HepG2 (cell line): Measurements from ENCODE around the gene KSR1. TPM values are rescaled to one million over a fixed set of nuclear protein-coding genes. Genes with fewer than 3 reads are reported as not detected.

Experiments used
- GLI4 ChIP-seq: sonication (generic); formaldehyde crosslinking; IDR thresholded peaks from 2 replicates; pipeline ENCODE4 v1.5.1; 2020; ENCODE audit warnings: missing genetic modification reagents, mild to moderate bottlenecking, moderate library complexity, borderline replicate concordance
- HDAC1 ChIP-seq: sonication (generic); formaldehyde crosslinking; IDR thresholded peaks from 2 replicates; pipeline ENCODE4 v1.5.1; 2020; ENCODE audit warnings: mild to moderate bottlenecking, missing genetic modification reagents
- HDAC2 ChIP-seq: sonication (generic); formaldehyde crosslinking; IDR thresholded peaks from 2 replicates; pipeline ENCODE4 v1.4.0; 2020; ENCODE audit warnings: missing genetic modification reagents
- HNF4A ChIP-seq: sonication (generic); formaldehyde crosslinking; IDR thresholded peaks from 2 replicates; pipeline ENCODE4 v1.4.0; 2020; ENCODE audit warnings: missing genetic modification reagents
- HOXD1 ChIP-seq: sonication (generic); formaldehyde crosslinking; IDR thresholded peaks from 2 replicates; pipeline ENCODE4 v1.5.0; 2020; ENCODE audit warnings: missing genetic modification reagents
- ISL2 ChIP-seq: sonication (generic); formaldehyde crosslinking; IDR thresholded peaks from 2 replicates; pipeline ENCODE4 v1.5.0; 2020; ENCODE audit warnings: missing genetic modification reagents
- KLF12 ChIP-seq: sonication (generic); formaldehyde crosslinking; IDR thresholded peaks from 2 replicates; pipeline ENCODE4 v1.4.0; 2020; ENCODE audit warnings: missing genetic modification reagents, borderline replicate concordance
- NCOA2 ChIP-seq: sonication (generic); formaldehyde crosslinking; IDR thresholded peaks from 2 replicates; pipeline ENCODE4 v1.8.0; 2022; ENCODE audit warnings: inconsistent platforms
- RXRA ChIP-seq: sonication (generic); formaldehyde crosslinking; IDR thresholded peaks from 2 replicates; pipeline ENCODE4 v1.5.1; 2020; ENCODE audit warnings: missing genetic modification reagents
- SALL2 ChIP-seq: sonication (generic); formaldehyde crosslinking; IDR thresholded peaks from 2 replicates; pipeline ENCODE4 v1.8.1; 2023; ENCODE audit warnings: mild to moderate bottlenecking, missing genetic modification reagents, inconsistent platforms
- SKI ChIP-seq: fragments of 450-650 bp; IDR thresholded peaks from one replicate; pipeline ENCODE4 v1.6.1; 2018; ENCODE audit warnings: mild to moderate bottlenecking; ENCODE audit not compliant: partially characterized antibody
- SP5 ChIP-seq: IDR thresholded peaks from 2 replicates; pipeline ENCODE4 v1.6.1; 2016; ENCODE audit warnings: low read depth, borderline replicate concordance
- THAP11 ChIP-seq: IDR thresholded peaks from 2 replicates; pipeline ENCODE4 v1.6.1; 2016; ENCODE audit warnings: missing biosample characterization, missing genetic modification reagents
- ZMYM2 ChIP-seq: sonication (generic); formaldehyde crosslinking; IDR thresholded peaks from 2 replicates; pipeline ENCODE4 v1.8.0; 2022; ENCODE audit warnings: mild to moderate bottlenecking, missing genetic modification reagents
- ZNF367 ChIP-seq: sonication (generic); formaldehyde crosslinking; IDR thresholded peaks from 2 replicates; pipeline ENCODE4 v1.4.0; 2020; ENCODE audit warnings: missing genetic modification reagents, borderline replicate concordance
- polyA plus RNA-seq, 8 experiments: library from polyadenylated mRNA; depleted of rRNA in 3 of 8; stranded (reverse) in 7 of 8; unstranded in 1 of 8; fragments of >200 nt; fragmentation: Illumina TruSeq in 4 of 8; extraction: Trizol in 4 of 8; gene quantifications; 2 replicates each; pipeline versions ENCODE4 v1.2.1 to v1.2.3, GENCODE V29; 2011 to 2016; ENCODE audit warnings: low read depth in 4 of 8, missing spikeins in 1 of 8, mixed read lengths in 1 of 8; ENCODE audit not compliant: insufficient read depth in 1 of 8
- total RNA-seq, 5 experiments: library from RNA; depleted of rRNA; stranded (reverse); fragments of >200 nt; fragmentation: Illumina TruSeq; extraction: Trizol; gene quantifications; 2 replicates each; pipeline ENCODE4 v1.2.3, GENCODE V29; 2016; ENCODE audit warnings: low read depth in 1 of 5
- TF ChIP-seq, protein P1 (sequence below): sonication (generic); formaldehyde crosslinking; IDR thresholded peaks from 2 replicates; pipeline ENCODE4 v1.8.0; 2022; ENCODE audit warnings: mild to moderate bottlenecking, missing genetic modification reagents, borderline replicate concordance
- TF ChIP-seq, protein P2 (sequence below): sonication (generic); formaldehyde crosslinking; IDR thresholded peaks from 2 replicates; pipeline ENCODE4 v1.5.1; 2020; ENCODE audit warnings: mild to moderate bottlenecking, missing genetic modification reagents, moderate library complexity
- TF ChIP-seq, protein P3 (sequence below): sonication (generic); formaldehyde crosslinking; IDR thresholded peaks from 2 replicates; pipeline ENCODE4 v1.8.1; 2023; ENCODE audit warnings: mild to moderate bottlenecking, inconsistent platforms, moderate library complexity, missing genetic modification reagents, borderline replicate concordance
- TF ChIP-seq, protein P4 (sequence below): sonication (generic); formaldehyde crosslinking; IDR thresholded peaks from 2 replicates; pipeline ENCODE4 v1.9.0; 2022; ENCODE audit warnings: low read depth, missing genetic modification reagents
- TF ChIP-seq, protein P5 (sequence below): sonication (generic); formaldehyde crosslinking; IDR thresholded peaks from 2 replicates; pipeline ENCODE4 v1.4.0; 2020; ENCODE audit warnings: missing genetic modification reagents, borderline replicate concordance

Gene KSR1
- total and polyA plus RNA-seq, 2 of the 13 experiments (the other 11 are each of a cell fraction or from before 2014, with no cell fraction given) = 10.1 to 16.6 TPM

DNA sequence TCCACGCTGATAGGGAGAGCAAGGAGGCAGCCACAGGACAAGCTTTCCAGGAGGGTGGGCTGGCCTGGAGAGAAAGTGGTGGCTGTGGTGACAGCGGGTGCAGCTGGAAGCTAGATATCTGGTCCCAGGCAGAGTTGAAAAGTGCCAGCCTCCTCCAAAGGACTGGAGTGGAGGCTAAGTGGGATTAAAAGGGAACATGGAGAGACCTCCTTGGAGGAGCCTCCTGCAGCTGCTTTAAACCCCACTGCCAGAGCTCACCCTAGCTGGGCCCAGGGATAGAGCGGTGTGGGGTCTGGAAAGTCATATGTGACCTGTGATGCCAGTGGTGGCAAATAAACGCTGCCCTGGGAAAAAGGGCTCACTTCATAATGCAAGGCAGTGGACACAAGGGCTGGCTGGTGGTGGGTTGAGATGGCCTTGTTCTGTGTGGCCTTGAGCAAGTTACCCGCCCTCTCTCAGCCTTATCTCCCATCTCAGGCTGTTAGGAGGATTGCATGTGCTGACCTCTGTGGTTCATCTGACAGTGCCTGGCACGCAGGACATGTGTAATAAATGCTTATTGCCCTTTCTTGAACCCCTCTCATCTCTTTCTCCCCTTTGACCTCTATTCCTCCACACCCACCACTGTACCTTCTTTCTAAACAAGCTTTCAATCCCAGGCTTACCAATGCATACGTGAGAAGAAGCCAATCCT is 113.8 kb downstream of the KSR1 start (continued):
- TF ChIP-seq, protein P1, sequence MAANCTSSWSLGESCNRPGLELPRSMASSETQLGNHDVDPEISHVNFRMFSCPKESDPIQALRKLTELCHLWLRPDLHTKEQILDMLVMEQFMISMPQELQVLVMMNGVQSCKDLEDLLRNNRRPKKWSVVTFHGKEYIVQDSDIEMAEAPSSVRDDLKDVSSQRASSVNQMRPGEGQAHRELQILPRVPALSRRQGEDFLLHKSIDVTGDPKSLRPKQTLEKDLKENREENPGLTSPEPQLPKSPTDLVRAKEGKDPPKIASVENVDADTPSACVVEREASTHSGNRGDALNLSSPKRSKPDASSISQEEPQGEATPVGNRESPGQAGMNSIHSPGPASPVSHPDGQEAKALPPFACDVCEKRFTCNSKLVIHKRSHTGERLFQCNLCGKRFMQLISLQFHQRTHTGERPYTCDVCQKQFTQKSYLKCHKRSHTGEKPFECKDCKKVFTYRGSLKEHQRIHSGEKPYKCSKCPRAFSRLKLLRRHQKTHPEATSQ (CRISPR knock-in tag) = no peak
- TF ChIP-seq HNF4A (CRISPR knock-in tag) = peak; percentile 74
- TF ChIP-seq RXRA = peak; percentile 88
- TF ChIP-seq NCOA2 (CRISPR knock-in tag) = peak; percentile 75
- TF ChIP-seq, protein P2, sequence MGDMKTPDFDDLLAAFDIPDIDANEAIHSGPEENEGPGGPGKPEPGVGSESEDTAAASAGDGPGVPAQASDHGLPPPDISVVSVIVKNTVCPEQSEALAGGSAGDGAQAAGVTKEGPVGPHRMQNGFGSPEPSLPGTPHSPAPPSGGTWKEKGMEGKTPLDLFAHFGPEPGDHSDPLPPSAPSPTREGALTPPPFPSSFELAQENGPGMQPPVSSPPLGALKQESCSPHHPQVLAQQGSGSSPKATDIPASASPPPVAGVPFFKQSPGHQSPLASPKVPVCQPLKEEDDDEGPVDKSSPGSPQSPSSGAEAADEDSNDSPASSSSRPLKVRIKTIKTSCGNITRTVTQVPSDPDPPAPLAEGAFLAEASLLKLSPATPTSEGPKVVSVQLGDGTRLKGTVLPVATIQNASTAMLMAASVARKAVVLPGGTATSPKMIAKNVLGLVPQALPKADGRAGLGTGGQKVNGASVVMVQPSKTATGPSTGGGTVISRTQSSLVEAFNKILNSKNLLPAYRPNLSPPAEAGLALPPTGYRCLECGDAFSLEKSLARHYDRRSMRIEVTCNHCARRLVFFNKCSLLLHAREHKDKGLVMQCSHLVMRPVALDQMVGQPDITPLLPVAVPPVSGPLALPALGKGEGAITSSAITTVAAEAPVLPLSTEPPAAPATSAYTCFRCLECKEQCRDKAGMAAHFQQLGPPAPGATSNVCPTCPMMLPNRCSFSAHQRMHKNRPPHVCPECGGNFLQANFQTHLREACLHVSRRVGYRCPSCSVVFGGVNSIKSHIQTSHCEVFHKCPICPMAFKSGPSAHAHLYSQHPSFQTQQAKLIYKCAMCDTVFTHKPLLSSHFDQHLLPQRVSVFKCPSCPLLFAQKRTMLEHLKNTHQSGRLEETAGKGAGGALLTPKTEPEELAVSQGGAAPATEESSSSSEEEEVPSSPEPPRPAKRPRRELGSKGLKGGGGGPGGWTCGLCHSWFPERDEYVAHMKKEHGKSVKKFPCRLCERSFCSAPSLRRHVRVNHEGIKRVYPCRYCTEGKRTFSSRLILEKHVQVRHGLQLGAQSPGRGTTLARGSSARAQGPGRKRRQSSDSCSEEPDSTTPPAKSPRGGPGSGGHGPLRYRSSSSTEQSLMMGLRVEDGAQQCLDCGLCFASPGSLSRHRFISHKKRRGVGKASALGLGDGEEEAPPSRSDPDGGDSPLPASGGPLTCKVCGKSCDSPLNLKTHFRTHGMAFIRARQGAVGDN (CRISPR knock-in tag) = peak; percentile 18; the same call in 1 of the 2 replicates
- TF ChIP-seq SKI = peak; percentile 25
- 0 out of 2 replicates have a peak, but pooled peaks have one; percentile 19 for TF ChIP-seq ZMYM2 (CRISPR knock-in tag)
- TF ChIP-seq HDAC2 (CRISPR knock-in tag) = peak; percentile 91
- 0 out of 2 replicates have a peak, but pooled peaks have one; percentile 32 for TF ChIP-seq HDAC1 (CRISPR knock-in tag)
- TF ChIP-seq GLI4 (CRISPR knock-in tag) = 0 out of 2 replicates have a peak, but pooled peaks have one; percentile 13
- peak; percentile 98 for TF ChIP-seq SP5 (CRISPR knock-in tag)
- TF ChIP-seq ISL2 = peak; percentile 66
- peak; percentile 60; the same call in 1 of the 2 replicates for TF ChIP-seq HOXD1 (CRISPR knock-in tag)
- peak; percentile 35; the same call in 1 of the 2 replicates for TF ChIP-seq THAP11
- TF ChIP-seq ZNF367 (CRISPR knock-in tag) = no peak
- TF ChIP-seq, protein P3, sequence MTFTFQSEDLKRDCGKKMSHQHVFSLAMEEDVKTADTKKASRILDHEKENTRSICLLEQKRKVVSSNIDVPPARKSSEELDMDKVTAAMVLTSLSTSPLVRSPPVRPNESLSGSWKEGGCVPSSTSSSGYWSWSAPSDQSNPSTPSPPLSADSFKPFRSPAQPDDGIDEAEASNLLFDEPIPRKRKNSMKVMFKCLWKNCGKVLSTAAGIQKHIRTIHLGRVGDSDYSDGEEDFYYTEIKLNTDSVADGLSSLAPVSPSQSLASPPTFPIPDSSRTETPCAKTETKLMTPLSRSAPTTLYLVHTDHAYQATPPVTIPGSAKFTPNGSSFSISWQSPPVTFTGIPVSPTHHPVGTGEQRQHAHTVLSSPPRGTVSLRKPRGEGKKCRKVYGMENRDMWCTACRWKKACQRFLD = no peak
- TF ChIP-seq, protein P4, sequence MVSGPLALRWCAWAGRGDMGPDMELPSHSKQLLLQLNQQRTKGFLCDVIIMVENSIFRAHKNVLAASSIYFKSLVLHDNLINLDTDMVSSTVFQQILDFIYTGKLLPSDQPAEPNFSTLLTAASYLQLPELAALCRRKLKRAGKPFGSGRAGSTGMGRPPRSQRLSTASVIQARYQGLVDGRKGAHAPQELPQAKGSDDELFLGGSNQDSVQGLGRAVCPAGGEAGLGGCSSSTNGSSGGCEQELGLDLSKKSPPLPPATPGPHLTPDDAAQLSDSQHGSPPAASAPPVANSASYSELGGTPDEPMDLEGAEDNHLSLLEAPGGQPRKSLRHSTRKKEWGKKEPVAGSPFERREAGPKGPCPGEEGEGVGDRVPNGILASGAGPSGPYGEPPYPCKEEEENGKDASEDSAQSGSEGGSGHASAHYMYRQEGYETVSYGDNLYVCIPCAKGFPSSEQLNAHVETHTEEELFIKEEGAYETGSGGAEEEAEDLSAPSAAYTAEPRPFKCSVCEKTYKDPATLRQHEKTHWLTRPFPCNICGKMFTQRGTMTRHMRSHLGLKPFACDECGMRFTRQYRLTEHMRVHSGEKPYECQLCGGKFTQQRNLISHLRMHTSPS = peak; percentile 76; the same call in 1 of the 2 replicates
- TF ChIP-seq SALL2 (CRISPR knock-in tag) = peak; percentile 64; the same call in 1 of the 2 replicates
- TF ChIP-seq, protein P5, sequence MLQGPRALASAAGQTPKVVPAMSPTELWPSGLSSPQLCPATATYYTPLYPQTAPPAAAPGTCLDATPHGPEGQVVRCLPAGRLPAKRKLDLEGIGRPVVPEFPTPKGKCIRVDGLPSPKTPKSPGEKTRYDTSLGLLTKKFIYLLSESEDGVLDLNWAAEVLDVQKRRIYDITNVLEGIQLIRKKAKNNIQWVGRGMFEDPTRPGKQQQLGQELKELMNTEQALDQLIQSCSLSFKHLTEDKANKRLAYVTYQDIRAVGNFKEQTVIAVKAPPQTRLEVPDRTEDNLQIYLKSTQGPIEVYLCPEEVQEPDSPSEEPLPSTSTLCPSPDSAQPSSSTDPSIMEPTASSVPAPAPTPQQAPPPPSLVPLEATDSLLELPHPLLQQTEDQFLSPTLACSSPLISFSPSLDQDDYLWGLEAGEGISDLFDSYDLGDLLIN (CRISPR knock-in tag) = no peak
- no peak for TF ChIP-seq KLF12
